ENCODE results near the gene COL13A1.

COL13A1 gene

DNA sequence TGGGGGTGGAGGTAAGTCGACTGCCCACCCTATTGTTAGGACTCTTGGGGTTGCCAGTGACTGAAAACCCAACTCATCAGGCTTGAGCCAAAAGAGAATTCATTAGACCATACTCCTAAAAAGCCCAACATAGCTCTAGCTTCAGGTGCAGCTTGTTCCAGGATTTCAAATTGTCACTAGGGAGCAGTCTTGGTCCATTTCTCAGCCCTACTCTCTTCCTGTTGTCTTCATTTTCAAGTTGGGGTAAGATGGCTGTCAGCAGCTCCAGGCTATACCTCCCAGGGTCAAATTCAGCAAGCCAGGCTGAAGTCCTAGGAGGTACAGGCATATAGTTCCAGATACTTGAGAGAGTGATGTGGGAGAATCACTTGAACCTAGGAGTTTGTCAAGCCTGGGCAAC lies 14.9 kb upstream of the COL13A1 start:
- CTCF ChIA-PET = interaction anchor here (0.6 to 3.0 kb wide), 13 partner anchors 14 to 179 kb away, joined by 3 to 21 read pairs (median 4); no protein-coding TSS in a partner anchor
- H3K27ac ChIP-seq = no peak overlapping the region
- POLR2A ChIA-PET (ENCODE audit: low non-redundant PET) = no interaction called here
- TF ChIP-seq, protein P1, sequence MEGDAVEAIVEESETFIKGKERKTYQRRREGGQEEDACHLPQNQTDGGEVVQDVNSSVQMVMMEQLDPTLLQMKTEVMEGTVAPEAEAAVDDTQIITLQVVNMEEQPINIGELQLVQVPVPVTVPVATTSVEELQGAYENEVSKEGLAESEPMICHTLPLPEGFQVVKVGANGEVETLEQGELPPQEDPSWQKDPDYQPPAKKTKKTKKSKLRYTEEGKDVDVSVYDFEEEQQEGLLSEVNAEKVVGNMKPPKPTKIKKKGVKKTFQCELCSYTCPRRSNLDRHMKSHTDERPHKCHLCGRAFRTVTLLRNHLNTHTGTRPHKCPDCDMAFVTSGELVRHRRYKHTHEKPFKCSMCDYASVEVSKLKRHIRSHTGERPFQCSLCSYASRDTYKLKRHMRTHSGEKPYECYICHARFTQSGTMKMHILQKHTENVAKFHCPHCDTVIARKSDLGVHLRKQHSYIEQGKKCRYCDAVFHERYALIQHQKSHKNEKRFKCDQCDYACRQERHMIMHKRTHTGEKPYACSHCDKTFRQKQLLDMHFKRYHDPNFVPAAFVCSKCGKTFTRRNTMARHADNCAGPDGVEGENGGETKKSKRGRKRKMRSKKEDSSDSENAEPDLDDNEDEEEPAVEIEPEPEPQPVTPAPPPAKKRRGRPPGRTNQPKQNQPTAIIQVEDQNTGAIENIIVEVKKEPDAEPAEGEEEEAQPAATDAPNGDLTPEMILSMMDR (conservative IDR thresholded peaks at IDR 0.05; ENCODE audit: low read depth) = no peak
- DNase-seq (ENCODE audit: low spot score) = no peak

GRCh38 chr10:69787681-69788080 lies 14.0 kb upstream of the COL13A1 start:
- H3K27ac ChIP-seq = no peak overlapping the region
- DNase-seq (ENCODE audit: low spot score) = no peak
- TF ChIP-seq, protein P1 (conservative IDR thresholded peaks at IDR 0.05; ENCODE audit: low read depth) = no peak
- ChIA-PET CTCF (interaction anchor here (0.6 to 3.0 kb wide), 5 partner anchors 14 to 266 kb away, joined by 5 to 21 read pairs (median 6); no protein-coding TSS in a partner anchor), POLR2A (ENCODE audit: low non-redundant PET) (no interaction called here)

- TF ChIP-seq, protein P1 (conservative IDR thresholded peaks at IDR 0.05; ENCODE audit: low read depth) = peak; percentile 45
- CTCF ChIA-PET = interaction anchor here (0.6 to 1.2 kb wide), 17 partner anchors 9 to 1810 kb away, joined by 3 to 11 read pairs (median 3); no protein-coding TSS in a partner anchor
- DNase-seq (ENCODE audit: low spot score) = peak; percentile 34
- POLR2A ChIA-PET (ENCODE audit: low non-redundant PET) = interaction anchor here (0.9 kb wide), 1 partner anchor 22 kb away, joined by 3 read pairs; no protein-coding TSS in a partner anchor
- no peak overlapping the region for H3K27ac ChIP-seq
These were observed 12.5 kb upstream of the COL13A1 start for GRCh38 chr10:69789164-69789576.

- no peak overlapping the region for H3K27ac ChIP-seq
- ChIA-PET POLR2A (ENCODE audit: low non-redundant PET) (no interaction called here), CTCF (no interaction called here)
- no peak for DNase-seq (ENCODE audit: low spot score)
- TF ChIP-seq, protein P1 (conservative IDR thresholded peaks at IDR 0.05; ENCODE audit: low read depth) = no peak
These were observed 9.9 kb upstream of the COL13A1 start for GRCh38 chr10:69791812-69792211.

DNA sequence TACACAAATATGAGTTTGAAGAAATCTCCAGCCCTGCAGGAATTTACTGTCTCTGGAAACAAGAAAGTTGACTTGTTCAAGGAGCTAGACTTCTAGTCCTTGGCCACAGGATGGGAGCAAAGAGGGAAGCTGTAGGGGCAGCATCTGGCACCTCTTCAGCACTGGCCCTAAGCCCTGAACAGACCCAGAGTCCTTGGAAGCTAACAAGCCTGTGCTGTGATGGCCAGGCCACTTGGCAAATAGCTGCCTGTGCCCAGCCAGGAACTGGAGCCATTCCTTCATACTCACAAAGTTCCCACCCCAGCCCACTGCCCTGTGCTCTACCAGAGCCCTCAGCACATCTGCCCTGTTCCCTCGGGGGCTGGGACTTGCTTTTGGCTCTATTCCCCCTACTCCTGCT lies 9.4 kb upstream of the COL13A1 start:
- CTCF ChIA-PET = interaction anchor here (0.6 kb wide), 1 partner anchor 37 kb away, joined by 9 read pairs; no protein-coding TSS in a partner anchor
- TF ChIP-seq, protein P1 (conservative IDR thresholded peaks at IDR 0.05; ENCODE audit: low read depth) = no peak
- POLR2A ChIA-PET (ENCODE audit: low non-redundant PET) = no interaction called here
- H3K27ac ChIP-seq = no peak overlapping the region
- no peak for DNase-seq (ENCODE audit: low spot score)

DNA sequence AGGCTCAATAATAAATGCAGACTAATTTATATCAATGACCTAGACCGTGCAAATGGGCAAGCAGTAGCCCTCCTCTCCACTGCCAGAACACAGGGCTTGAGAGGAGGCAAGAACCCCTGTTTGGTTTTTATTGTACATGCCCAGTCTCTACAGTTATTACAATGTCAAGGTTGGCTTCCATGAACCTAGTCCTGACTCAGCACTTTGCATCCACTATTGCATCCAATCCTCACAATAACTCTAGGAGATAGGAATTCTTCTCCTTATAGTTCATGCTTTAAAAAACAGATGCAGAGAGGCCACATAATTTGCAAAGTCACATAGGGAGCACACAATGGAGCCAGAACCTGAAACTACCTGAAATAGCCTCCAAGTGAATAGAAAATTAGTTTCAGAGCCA lies 7.0 kb upstream of the COL13A1 start:
- TF ChIP-seq, protein P1 (conservative IDR thresholded peaks at IDR 0.05; ENCODE audit: low read depth) = no peak
- ChIA-PET CTCF (no interaction called here), POLR2A (ENCODE audit: low non-redundant PET) (no interaction called here)
- no peak overlapping the region for H3K27ac ChIP-seq
- DNase-seq (ENCODE audit: low spot score) = no peak
